Activated T-cell treated with anti-CD3 and anti-CD28 coated beads for 24 hours (primary cell): ENCODE data around the gene DLG1.

Source experiments
- DNase-seq: peaks from one replicate; pipeline ENCODE4 v3.0.0-alpha.2; 2020; ENCODE audit warnings: low read depth

Gene DLG1

DNA sequence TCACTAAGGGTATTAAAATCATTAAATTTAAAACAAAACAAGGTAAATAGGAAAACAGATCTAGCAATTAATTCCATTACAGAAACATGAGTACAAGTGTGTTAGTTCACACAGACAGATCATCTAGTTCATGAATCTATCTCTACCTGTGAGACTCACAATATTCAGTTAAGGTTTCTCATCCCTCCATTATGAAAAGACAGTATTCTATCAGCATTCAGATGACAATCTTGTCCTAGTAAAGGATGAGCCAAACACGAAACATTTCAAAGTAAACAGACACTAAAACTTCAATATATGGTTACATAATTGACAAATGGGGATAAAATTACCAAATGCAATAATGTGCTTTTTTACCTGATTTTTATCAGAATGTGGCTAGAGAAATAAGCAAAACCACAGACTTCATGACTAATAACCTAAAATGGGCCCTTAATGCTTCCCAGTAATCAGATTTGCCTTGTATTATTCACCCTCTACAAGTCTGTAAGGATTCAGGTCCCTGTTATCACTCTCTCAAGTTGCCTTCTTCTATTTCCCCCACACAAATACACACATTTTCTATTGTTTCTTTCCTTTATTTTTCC is 126.8 kb downstream of the DLG1 start:
- no peak for DNase-seq

DNA sequence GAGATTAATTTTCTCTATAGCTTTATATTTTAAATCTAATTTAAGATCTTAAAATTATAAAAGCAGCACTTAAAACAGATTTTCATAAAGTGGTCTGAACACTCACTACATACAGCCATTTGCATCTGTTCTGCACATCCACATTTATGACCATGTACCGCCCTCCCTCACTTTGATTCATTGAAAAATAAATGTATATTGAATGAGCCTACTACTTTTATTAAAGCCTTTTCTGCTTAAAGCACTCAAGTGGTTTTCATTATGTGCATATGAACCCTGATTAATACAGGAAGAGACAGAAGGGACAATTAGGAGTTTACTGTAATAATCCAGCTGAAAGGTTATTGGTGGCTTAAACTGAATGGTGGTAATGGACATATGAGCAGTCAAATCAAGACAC is 129.4 kb downstream of the DLG1 start:
- no peak for DNase-seq

DNA sequence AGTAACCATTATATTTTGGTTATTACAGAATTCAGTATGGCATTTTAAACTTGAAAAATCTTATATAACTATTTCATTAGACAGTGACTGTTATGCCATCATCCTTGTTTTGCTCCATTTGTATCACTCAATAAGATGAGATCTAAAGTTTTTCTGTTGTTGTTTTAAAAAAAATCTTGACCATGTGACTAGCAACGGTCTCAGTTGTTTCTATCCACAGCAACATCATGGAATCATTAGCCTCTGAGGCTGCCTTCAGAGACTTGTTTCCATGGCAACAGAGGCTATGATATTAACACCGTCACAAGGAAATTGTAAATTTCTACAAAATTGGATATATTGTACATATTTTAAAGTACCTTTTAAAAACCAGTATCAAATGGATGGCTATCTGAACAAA is 129.8 kb downstream of the DLG1 start:
- no peak for DNase-seq

DNA sequence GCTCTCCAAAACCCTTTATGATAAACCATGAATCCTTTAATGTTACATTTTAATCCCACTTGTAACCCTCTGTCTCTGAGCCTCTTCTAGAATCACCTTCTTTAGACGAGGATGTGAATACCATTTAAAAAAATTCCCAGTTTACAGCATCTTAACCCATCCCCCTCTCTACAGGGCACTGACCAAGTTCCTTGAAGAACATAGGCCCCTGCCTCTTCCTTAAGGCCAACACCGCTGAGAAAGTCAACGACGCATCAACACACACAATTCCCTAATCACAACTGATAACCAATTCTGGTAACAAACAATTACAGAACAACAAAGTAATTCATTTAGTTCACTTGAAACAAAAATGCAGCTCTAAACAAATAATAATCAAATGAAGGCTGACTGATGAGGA is 130.3 kb downstream of the DLG1 start:
- DNase-seq, result no peak

DNA sequence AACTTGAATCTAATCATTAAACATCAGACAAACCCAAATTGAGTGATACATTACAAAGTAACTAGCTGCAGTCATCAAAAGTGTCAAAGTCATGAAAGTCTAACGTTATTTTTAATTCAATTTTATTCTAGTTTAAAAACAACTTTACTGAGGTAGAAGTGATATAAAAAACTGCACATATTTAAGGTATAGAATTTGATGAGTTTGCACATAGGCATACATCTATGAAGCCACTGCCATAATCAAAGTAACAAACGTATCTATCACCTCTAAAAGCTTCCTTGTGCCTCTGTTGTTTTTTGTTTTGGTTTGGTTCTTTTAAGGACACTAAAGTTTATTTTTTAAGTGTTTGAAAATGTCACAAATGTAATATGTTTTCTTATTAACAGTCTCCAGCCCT is 130.9 kb downstream of the DLG1 start:
- DNase-seq, result no peak

DNA sequence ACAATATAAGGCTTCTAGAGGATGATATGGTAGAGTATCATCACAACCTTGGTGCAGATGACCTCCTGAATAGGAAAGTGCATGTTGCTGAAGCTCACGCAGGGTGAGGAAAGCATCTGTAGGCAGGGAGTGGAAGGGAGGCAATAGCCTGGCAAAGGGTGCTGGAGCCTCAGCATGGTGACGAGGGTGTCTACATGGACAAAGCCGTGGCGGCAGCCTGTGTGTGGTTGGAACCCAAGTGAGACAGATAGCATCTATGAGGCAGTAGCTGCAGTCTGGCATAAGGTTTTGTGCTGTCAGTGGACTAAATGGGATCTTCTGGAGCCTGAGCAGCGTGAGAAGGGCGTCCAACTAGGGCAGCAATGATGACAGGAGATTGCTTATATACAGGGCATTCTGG is 132.5 kb downstream of the DLG1 start:
- no peak for DNase-seq

DNA sequence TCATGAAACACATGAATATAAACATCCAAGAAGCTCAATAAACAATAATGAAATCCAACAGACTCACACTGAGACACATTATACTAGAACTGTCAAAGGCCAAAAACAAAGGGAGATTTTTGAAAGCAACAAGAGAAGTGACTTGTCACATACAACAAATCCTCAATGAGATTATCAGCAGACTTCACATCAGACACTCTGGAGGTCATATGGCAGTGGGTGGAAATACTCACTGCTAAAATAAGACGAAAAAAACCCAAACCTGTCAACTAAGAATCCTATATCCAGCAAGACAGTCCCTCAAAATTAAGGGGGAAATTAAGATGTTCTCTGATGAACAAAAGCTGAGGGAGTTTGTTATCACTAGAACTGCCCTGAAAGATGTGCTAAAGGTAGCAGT is 143.4 kb downstream of the DLG1 start:
- DNase-seq, result no peak

DNA sequence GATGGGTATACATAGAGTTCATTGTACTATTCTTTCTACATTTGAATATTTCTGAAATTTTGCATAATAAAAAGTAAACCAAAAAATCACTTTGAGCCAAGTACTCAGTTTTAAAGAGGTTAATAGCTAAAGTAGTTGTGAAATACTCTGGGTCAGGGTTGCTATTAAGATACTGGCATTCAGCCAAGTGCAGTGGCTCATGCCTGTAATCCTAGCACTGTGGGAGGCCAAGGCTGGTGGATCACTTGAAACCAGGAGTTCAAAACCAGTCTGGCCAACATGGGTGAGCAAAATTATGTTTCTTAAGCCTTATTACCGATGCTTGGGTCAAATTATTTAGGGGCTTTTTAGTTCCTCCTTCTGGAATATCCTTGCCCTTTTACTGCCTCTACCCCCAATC is 146.8 kb downstream of the DLG1 start:
- DNase-seq, result no peak

DNA sequence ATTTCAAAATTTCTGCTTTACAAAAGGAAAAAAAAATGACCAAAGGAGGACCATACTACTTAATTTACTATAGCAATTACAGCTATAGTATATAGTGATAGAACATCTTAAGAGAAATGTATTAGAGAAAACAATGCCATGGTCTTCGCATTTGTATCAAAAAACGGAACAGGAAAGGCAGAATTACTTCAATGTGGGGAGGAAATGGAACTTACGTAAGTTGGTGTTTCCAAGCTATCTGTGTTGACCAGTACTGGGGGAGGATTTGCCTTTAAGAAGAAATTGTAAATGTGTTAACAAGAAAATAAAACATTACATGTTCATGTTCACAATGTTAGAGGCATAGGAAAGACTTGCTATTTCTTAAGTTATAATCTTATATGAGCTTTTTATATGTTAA is 148.9 kb downstream of the DLG1 start:
- no peak for DNase-seq

DNA sequence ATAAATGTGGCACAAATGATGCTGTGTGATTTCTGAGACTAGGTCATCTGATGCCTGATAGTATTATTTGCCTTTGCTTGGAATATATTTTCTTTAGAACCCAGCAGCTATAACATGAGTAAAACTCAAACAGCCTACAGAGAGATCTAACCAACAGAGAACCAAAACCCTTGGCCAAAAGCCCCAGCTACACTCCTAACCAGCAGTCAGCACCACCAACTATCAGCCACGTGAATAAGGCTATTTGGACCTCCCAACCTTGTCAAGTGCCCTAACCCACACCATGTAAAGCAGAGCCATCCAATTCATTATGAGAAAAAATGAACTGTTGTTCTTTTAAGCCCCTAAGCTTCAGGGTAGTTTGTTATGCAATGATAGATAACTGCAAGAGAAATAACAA is 154.2 kb downstream of the DLG1 start:
- DNase-seq, result no peak

DNA sequence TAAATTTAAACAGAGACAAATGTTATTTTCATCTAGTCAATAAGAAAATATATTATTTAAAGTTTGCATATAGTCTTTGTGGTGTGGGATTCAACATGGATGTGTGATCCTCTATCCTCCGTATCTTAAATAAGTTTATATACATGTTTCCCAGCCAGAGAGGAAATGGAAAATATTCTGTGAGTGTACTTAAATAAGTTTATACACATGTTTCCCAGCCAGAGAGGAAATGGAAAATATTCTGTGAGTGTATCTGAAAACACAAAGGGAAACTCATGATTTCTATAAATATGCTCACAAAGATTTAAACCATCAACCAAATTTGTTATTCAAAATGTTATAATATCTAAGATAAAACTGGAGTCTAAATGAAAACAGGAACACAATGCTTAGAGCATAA is 158.8 kb downstream of the DLG1 start:
- DNase-seq, result no peak

DNA sequence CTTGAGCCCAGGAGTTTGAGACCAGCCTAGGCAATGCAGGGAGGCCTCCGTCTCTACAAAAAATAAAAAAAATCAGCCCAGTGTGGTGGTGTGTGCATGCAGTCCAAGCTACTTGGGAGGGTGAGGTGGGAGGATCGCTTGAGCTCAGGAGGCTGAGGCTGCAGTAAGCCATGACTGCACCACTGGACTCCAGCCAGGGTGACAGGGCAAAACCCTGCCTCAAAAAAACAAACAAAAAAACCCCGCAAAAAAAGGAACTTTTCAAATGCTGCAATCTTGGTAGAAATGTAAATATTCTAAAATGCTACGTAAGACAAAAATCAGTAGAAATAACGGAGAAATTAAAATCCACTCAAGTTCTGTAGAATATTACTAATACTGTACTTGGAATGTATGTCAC is 160.7 kb downstream of the DLG1 start:
- DNase-seq, result no peak

DNA sequence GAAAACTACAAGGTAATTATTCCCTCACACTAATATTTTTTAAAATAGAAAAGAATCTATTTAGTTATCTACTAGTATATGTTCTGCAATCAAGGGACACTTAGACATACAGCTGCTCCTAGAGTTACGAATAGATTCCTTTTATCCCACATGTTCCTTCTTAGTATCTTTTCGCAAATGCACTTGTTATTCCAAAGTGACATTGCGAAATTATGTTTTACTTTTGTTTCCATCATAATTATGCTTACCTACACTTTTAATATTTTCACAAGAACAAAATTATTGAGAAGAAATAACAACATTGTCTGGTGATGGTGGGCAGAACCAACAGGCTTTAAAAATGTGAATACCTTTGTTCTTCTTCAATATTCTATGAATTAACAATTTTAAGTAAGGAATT is 161.7 kb downstream of the DLG1 start:
- DNase-seq, result no peak

DNA sequence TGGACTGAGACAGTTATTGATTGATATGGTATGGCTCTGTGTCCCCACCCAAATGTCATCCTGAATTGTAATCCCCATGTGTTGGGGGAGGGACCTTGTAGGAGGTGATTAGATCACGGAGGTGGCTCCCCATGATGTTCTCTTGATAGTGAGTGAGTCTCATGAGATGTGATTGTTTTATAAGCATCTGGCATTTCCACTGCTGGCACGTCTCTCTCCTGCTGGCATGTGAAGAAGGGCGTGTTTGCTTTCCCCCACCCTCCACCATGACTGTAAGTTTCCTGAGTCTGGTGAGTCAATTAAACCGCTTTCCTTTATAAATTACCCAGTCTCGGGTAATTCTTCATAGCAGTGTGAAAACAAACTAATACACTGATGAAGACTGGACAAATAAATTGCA is 163.2 kb downstream of the DLG1 start:
- DNase-seq, result no peak

DNA sequence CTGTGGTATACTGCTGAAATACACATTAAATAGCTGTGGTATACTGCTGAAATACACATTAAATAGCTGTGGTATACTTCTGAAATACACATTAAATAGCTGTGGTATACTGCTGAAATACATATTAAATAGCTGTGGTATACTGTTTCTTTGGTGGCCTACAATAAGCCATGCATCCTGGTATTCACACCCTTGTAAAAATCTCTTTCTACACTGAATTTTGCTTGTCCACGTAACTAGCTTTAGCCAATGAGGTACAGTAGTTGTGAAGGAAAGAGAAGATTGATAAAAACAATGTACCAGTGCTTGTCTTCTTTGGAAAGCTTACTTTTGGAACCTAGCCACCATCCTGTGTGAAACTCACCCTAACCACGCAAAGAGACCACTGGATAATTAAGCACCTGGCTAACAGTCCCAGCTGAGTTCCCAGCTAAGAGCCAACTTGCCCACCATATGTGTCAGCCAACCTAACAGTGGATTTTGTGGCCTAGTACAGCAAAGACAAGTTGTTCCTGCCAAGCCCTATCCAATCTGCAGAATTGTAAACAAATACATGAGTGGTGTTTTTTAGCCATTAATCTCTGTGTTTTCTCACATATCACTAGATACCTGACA is 165.4 kb downstream of the DLG1 start:
- no peak for DNase-seq

DNA sequence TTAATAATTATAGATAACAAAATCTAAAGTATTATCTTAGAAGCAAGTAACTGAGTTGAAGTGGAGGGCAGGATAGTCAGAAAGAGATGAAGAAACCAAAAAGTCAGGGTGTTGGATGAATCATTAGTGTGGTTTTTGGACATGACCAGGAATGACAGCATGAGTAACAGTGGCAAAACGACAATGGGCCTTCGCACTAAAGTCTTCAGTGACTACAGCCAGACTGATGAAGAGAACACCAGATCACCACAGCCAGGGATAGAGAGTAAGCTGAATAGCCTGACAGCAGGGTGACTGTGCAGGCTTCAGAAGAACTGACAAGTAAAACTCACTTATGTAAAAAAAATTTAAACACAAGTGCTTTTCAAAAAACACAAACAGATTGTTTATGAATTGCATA is 172.8 kb downstream of the DLG1 start:
- no peak for DNase-seq

DNA sequence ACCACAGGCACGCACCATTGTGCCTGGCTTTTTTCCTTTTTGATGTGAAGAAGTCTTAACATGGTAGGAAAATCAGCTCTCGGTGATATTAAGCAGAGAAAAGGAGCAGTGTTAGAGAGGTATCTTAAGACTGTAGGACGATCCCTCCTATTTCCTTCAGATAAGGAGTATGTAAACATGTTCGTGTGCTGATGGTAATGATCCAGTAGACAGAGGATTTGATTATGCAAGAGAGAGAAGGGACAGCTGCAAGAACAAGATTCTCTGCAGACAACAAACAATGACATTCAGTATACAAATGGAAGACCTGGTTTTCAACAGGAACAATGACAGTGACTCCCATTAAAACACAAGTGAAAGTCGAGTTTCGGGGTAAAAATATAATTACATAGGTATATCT is 173.7 kb downstream of the DLG1 start:
- no peak for DNase-seq

DNA sequence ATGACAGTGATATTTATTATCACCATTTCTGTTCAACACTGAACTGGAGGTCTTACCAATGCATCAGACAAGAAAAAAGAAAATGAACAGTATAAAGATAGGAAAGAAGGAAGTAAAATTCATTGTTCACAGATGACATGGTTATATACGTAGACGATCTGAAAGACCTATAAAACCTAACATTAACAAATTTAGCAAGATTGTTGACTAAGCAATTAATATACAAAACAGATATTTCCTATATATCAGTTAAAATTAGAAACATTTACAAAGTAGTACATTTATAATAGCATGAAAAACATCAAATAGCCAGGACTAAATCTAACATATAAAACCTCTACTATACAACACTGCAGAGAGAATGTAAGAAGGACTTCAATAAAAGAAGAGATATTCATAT is 176.0 kb downstream of the DLG1 start:
- no peak for DNase-seq

DNA sequence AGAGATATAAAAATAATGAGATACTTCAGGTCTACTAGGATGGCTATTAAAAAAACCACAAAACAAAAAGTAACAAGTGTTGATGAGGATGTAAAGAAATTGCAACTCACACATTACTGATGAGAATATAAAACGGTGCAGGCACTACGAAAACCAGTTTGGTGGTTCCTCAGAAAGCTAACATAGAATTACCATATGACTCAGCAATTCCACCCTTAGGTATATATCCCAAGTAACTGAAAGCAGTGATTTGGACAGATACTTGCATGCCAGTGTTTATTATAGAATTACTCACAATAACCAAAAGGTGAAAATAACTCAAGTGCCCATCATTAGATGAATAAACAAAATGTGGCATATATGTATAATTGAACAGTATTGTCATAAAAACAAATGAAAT is 181.3 kb downstream of the DLG1 start:
- DNase-seq, result no peak

DNA sequence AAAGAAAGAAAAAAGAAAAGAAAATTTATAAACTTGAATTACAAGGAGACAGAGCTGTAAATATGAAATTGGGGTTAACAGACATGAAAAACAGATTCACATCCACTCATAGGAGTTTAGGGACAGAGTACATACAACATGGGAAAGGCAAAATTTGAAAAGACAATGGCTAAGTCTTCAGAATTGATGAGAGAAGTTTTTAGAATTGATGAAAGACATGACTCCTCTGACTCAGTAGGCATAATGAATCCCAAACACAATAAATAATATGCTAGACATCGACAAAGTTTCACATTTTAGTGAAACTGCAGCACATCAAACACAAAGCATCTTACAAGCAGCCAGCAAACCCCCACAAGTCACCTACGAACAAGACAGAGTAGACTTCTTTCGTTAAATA is 184.4 kb downstream of the DLG1 start:
- DNase-seq, result no peak

DNA sequence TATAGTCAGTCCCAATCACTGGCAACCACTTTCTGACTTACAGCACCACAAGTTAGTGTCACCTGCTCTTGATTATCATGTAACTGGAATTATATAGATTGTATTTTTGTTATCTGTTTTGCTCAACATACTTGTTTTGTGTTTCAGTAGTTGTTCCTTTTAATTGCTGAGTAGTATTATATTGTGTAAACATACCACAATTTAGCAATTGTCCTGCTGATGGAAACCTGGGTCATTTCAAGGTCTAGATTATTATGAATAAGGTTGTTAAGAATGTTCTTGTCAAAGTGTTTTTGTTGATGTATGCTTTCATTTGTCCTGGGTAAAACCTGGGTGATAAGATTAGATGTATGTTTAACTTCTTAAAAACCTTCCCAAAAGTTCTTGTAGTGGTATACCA is 186.7 kb downstream of the DLG1 start:
- DNase-seq, result no peak

DNA sequence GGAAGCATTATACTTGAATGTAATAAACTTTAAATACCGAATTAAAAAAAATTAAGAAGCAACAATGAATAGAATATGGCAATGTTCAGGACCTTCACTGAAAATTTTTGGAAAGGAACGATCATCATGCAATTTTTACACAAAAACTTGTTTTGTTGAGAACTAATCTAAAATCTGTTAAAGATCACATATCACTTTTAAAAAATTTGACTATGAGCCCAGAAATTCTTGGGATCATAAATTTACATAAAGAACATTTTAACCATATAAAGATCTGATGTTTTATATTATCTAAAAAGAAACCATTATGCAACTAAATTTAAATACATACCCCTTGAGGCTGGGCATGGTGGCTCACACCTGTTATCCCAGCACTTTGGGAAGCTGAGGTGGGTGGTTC is 192.6 kb downstream of the DLG1 start:
- DNase-seq, result no peak

DNA sequence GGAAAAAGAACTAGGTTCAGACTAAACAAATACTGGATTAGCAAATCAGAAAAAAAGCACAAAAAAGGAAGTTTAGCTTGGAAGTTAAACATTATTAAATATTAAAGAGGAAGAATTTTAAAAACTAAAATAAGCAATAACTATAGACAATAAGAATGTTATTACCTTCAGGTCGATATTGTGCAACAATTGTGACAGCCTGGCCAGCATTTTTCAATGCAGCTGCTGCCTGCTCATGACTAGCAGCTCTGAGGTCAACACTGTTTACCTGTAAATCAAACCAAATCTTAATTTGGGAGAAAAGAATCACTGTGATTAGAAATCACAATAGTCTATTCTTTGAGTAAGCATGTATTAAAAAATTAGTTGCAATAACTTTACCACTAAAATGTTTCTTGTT is 193.7 kb downstream of the DLG1 start:
- no peak for DNase-seq

DNA sequence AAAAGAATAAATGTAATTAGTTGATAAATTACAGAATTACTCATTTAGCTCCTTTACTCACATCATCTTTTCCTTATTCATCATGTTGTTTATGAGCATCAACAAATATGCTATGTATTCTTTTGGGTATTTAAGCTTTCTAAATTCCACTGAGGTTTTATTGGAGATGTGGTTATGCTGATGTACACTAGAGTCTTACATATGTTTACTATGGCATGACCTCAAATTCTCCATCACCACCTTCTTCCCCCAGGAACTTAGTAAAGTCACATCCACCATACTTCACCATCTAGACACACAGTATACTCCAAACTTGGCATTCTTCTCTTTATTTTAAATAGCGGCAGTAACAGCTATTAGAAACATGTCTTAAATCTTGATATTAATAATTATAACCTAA is 194.6 kb downstream of the DLG1 start:
- no peak for DNase-seq

DNA sequence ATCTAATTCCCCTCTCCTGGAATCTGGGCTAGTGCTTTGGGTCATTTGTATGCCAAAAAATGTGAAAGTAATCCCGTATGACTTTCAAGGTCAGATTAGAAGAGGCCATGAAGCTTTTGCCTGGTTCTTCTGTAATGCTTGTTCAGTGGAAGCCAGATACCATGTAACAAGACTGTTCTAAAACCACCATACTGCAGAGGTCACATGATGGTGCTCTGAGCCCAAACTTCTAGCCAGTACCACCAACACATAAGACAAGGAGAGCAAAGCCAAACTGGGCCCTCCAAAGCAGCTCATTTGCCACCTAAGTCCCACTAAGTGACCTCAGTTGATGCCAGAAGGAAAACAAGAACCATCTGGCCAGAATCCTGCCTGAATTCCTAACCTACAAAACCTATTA is 204.5 kb downstream of the DLG1 start:
- no peak for DNase-seq
